ENCODE data around the gene TACC3.

GRCh38 chr4:1786544-1787362 lies 65.4 kb downstream of the TACC3 start:
- TF ChIP-seq POLR2A (IDR thresholded peaks at IDR 0.05; ENCODE audit: low read depth) (no peak), CTCF (IDR thresholded peaks at IDR 0.05) (no peak)

Measured in esophagus muscularis mucosa (tissue), 3 donors.